Fibroblast of lung (primary cell): ENCODE results near the gene ALOX12B. TPM values are rescaled to one million over a fixed set of nuclear protein-coding genes. Genes with fewer than 3 reads are reported as not detected.

ENCODE experiments used
- DNase-seq, 2 donors: peaks; one replicate each; pipeline versions ENCODE4 v3.0.0 to v3.0.0-alpha.2; 2010; ENCODE audit warnings: low read depth in 2 of 2
- H2AFZ ChIP-seq: 2 replicates; pipeline ENCODE4 v1.5.1; 2012; ENCODE audit warnings: low read length, control low read depth, inconsistent platforms
- H3K27ac ChIP-seq: 2 replicates; pipeline ENCODE4 v1.5.1; 2011; ENCODE audit warnings: low read length, control low read depth; ENCODE audit not compliant: insufficient read depth
- H3K27me3 ChIP-seq: 2 replicates; pipeline ENCODE4 v1.5.1; 2011; ENCODE audit warnings: mild to moderate bottlenecking, low read length; ENCODE audit not compliant: control insufficient read depth, insufficient read depth
- H3K36me3 ChIP-seq: 2 replicates; pipeline ENCODE4 v1.5.1; 2011; ENCODE audit warnings: low read length; ENCODE audit not compliant: control insufficient read depth, insufficient read depth
- H3K4me1 ChIP-seq: 2 replicates; pipeline ENCODE4 v1.5.1; 2011; ENCODE audit warnings: low read length; ENCODE audit not compliant: control insufficient read depth, insufficient read depth; ENCODE audit errors: extremely low read depth
- H3K4me2 ChIP-seq: 2 replicates; pipeline ENCODE4 v1.5.1; 2011; ENCODE audit warnings: low read length, control low read depth; ENCODE audit not compliant: insufficient read depth; ENCODE audit errors: extremely low read depth
- H3K4me3 ChIP-seq, 4 experiments: fragments of 200-600 bp in 1 of 4; sonication (generic) in 1 of 4; replicated peaks in 1 of 4; 2 replicates each; pipeline ENCODE4 v1.5.1; 2011 to 2016; ENCODE audit warnings: low read length in 4 of 4, low read depth in 3 of 4, mild to moderate bottlenecking in 3 of 4, control low read depth in 2 of 4, inconsistent platforms in 1 of 4, mixed read lengths in 1 of 4; ENCODE audit not compliant: insufficient read depth in 1 of 4; ENCODE audit errors: control extremely low read depth in 1 of 4
- H3K79me2 ChIP-seq: 2 replicates; pipeline ENCODE4 v1.5.1; 2012; ENCODE audit warnings: mild to moderate bottlenecking, low read length, inconsistent platforms; ENCODE audit not compliant: control insufficient read depth, insufficient read depth
- H3K9ac ChIP-seq: 2 replicates; pipeline ENCODE4 v1.5.1; 2011; ENCODE audit warnings: mild to moderate bottlenecking, low read length, control low read depth; ENCODE audit not compliant: insufficient read depth
- H3K9me3 ChIP-seq: 2 replicates; pipeline ENCODE4 v1.5.1; 2012; ENCODE audit warnings: low read depth, low read length; ENCODE audit not compliant: control insufficient read depth, insufficient read depth
- H4K20me1 ChIP-seq: 2 replicates; pipeline ENCODE4 v1.5.1; 2011; ENCODE audit warnings: low read length; ENCODE audit not compliant: control insufficient read depth, insufficient read depth; ENCODE audit errors: extremely low read depth
- EZH2 ChIP-seq: IDR thresholded peaks from 2 replicates; pipeline ENCODE4 v1.5.1; 2012; ENCODE audit warnings: low read length, control low read depth, mild to moderate bottlenecking; ENCODE audit errors: missing control alignments
- polyA plus RNA-seq, 2 donors: library from polyadenylated mRNA; depleted of rRNA in 1 of 2; stranded (reverse) in 1 of 2; unstranded in 1 of 2; fragments of >200 nt; gene quantifications; 2 replicates each; pipeline ENCODE4 v1.2.1, GENCODE V29; 2011 to 2012; ENCODE audit warnings: missing spikeins in 1 of 2
- total RNA-seq: library from RNA; depleted of rRNA; stranded (reverse); fragments of >200 nt; gene quantifications from 2 replicates; pipeline ENCODE4 v1.2.1, GENCODE V29; 2014
- TF ChIP-seq, protein P1 (sequence below), 2 donors: IDR thresholded peaks in 1 of 2; conservative IDR thresholded peaks in 1 of 2; 1 replicate in 1 of 2; 2 replicates in 1 of 2; pipeline ENCODE4 v1.5.1; 2011 to 2012; ENCODE audit warnings: low read length in 2 of 2, control low read depth in 1 of 2, inconsistent platforms in 1 of 2, low read depth in 1 of 2, mild to moderate bottlenecking in 1 of 2

The ALOX12B gene
- total and polyA plus RNA-seq, 2 donors (not counting 1 experiment from before 2014, with no cell fraction given) = not detected

DNA sequence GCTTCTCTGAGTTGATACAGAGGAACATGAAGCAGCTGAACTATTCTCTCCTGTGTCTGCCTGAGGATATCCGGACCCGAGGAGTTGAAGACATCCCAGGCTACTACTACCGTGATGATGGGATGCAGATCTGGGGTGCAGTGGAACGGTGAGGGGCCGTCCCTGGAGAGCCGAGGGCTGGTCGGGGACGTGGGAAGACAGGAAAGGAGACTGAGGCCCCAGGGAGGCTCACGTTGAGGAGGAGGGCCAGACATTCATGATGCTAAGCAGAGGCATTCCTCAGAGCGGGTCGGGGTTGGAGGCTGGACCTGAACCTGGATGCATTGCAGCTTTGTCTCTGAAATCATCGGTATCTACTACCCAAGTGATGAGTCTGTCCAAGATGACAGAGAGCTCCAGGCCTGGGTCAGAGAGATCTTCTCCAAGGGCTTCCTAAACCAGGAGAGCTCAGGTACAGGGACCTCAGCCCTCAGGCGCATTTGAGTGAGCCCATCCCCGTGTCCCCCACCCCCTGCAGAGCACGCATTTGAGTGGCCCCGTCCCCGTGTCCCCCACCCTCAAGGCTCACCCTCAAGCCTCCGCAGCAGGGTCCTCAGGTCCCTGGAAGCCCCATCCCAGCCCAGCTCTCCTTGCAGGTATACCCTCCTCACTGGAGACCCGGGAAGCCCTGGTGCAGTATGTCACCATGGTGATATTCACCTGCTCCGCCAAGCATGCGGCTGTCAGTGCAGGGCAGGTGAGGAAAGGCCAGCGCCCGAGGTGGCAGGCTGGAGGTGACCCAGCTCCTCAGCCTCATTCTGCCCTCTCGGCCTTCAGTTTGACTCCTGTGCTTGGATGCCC lies 40.4 kb downstream of the ALOX12B start:
- Histone ChIP-seq H3K36me3 (no peaks in the 10 kb centered on the region), H3K27me3 (peaks cover 6% of the 10 kb centered on the region), H3K27ac (no peak overlapping the region), H3K4me1 (no peaks in the 10 kb centered on the region), H3K4me2 (no peak overlapping the region), H3K4me3 (no peak overlapping the region), H3K9me3 (no peaks in the 10 kb centered on the region), H2AFZ (no peak overlapping the region), H3K9ac (no peak overlapping the region), H3K79me2 (no peaks in the 10 kb centered on the region), H4K20me1 (no peaks in the 10 kb centered on the region)
- TF ChIP-seq, protein P1, sequence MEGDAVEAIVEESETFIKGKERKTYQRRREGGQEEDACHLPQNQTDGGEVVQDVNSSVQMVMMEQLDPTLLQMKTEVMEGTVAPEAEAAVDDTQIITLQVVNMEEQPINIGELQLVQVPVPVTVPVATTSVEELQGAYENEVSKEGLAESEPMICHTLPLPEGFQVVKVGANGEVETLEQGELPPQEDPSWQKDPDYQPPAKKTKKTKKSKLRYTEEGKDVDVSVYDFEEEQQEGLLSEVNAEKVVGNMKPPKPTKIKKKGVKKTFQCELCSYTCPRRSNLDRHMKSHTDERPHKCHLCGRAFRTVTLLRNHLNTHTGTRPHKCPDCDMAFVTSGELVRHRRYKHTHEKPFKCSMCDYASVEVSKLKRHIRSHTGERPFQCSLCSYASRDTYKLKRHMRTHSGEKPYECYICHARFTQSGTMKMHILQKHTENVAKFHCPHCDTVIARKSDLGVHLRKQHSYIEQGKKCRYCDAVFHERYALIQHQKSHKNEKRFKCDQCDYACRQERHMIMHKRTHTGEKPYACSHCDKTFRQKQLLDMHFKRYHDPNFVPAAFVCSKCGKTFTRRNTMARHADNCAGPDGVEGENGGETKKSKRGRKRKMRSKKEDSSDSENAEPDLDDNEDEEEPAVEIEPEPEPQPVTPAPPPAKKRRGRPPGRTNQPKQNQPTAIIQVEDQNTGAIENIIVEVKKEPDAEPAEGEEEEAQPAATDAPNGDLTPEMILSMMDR (conservative IDR thresholded peaks at IDR 0.05 in 1 of 2, IDR thresholded peaks at IDR 0.05 in 1 of 2; ENCODE audit: low read depth in 1 of 2, low read length in 2 of 2) = no peak
- no peak for TF ChIP-seq EZH2
- no peak for DNase-seq

DNA sequence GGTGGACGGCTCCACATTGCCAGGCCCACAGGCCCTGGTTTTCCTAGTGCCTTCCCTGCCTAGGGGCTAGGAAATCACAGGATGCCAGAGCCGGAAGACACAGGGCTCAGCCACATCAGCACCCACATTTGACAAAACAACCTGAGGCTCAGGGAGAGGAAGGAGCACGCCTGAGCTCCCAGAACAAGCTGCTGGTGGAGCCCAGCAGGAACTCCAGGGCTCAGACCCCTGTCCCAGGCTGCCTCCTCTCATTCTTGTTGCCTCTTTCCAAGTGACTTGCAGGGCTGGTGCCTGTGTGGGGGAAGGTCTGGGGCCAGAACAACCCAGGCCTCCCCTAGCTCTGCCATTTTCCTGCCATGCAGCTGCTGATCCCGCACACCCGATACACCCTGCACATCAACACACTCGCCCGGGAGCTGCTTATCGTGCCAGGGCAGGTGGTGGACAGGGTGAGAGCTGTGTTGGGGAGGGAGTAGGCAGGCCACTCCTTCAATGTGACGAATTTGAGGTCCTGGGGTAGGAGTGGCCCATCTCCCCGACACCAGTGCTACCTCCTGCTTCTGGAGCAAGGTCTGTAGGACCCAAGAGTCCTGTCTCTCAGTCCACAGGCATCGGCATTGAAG lies 41.1 kb downstream of the ALOX12B start:
- no peaks in the 10 kb centered on the region for H3K4me1 ChIP-seq
- no peak for TF ChIP-seq EZH2
- TF ChIP-seq, protein P1 (conservative IDR thresholded peaks at IDR 0.05 in 1 of 2, IDR thresholded peaks at IDR 0.05 in 1 of 2; ENCODE audit: low read depth in 1 of 2, low read length in 2 of 2) = no peak
- no peaks in the 10 kb centered on the region for H4K20me1 ChIP-seq
- no peaks in the 10 kb centered on the region for H3K9me3 ChIP-seq
- no peak overlapping the region for H3K4me2 ChIP-seq
- no peaks in the 10 kb centered on the region for H3K36me3 ChIP-seq
- DNase-seq = no peak
- H3K9ac ChIP-seq = no peak overlapping the region
- no peak overlapping the region for H2AFZ ChIP-seq
- H3K27me3 ChIP-seq = peaks cover 2% of the 10 kb centered on the region
- no peak overlapping the region for H3K4me3 ChIP-seq
- H3K27ac ChIP-seq = no peak overlapping the region
- H3K79me2 ChIP-seq = no peaks in the 10 kb centered on the region
